Mesenchymal stem cell (in vitro differentiated cells and primary cell): ENCODE data around the gene USP43.

ENCODE experiments used
- DNase-seq: peaks from one replicate; pipeline ENCODE4 v3.0.0-alpha.2; 2013
- H2AFZ ChIP-seq: one replicate; pipeline ENCODE4 v1.6.1; 2013; ENCODE audit warnings: low read depth, mild to moderate bottlenecking, control low read depth, inconsistent platforms, low read length, moderate library complexity
- H2AK5ac ChIP-seq: 2 replicates; pipeline ENCODE4 v1.6.1; 2013; ENCODE audit warnings: low read length, moderate library complexity, mild to moderate bottlenecking, inconsistent platforms; ENCODE audit not compliant: severe bottlenecking
- H2BK120ac ChIP-seq: one replicate; pipeline ENCODE4 v1.6.1; 2013; ENCODE audit warnings: low read depth, mild to moderate bottlenecking, inconsistent platforms, low read length, moderate library complexity
- H2BK12ac ChIP-seq, 2 experiments: one replicate each; pipeline ENCODE4 v1.6.1; 2013; ENCODE audit warnings: inconsistent platforms in 2 of 2, low read length in 2 of 2, mild to moderate bottlenecking in 2 of 2, moderate library complexity in 2 of 2, control low read depth in 1 of 2
- H2BK15ac ChIP-seq: one replicate; pipeline ENCODE4 v1.6.1; 2013; ENCODE audit warnings: mild to moderate bottlenecking, low read depth, inconsistent platforms; ENCODE audit not compliant: poor library complexity, severe bottlenecking
- H2BK5ac ChIP-seq: 2 replicates; pipeline ENCODE4 v1.6.1; 2013; ENCODE audit warnings: low read depth, mild to moderate bottlenecking, low read length, control low read depth, inconsistent platforms; ENCODE audit not compliant: poor library complexity, severe bottlenecking
- H3K14ac ChIP-seq, 2 experiments: one replicate each; pipeline ENCODE4 v1.6.1; 2013; ENCODE audit warnings: inconsistent platforms in 2 of 2, low read length in 2 of 2, control low read depth in 1 of 2, mild to moderate bottlenecking in 1 of 2, moderate library complexity in 1 of 2
- H3K18ac ChIP-seq, 2 experiments: one replicate each; pipeline ENCODE4 v1.6.1; 2013; ENCODE audit warnings: inconsistent platforms in 2 of 2, low read length in 2 of 2, control low read depth in 1 of 2, low read depth in 1 of 2, mild to moderate bottlenecking in 1 of 2
- H3K23ac ChIP-seq, 2 experiments: one replicate each; pipeline ENCODE4 v1.6.1; 2013; ENCODE audit warnings: inconsistent platforms in 2 of 2, low read length in 2 of 2, mild to moderate bottlenecking in 2 of 2, moderate library complexity in 2 of 2, control low read depth in 1 of 2
- H3K27ac ChIP-seq: 2 replicates; pipeline ENCODE4 v1.5.1; 2013; ENCODE audit warnings: mild to moderate bottlenecking, moderate library complexity, low read length, control low read depth, inconsistent platforms; ENCODE audit not compliant: poor library complexity, severe bottlenecking
- H3K27me3 ChIP-seq, 2 experiments: 2 replicates each; pipeline versions ENCODE4 v1.6.1 to v1.7.0; 2013; ENCODE audit warnings: low read length in 2 of 2, mild to moderate bottlenecking in 2 of 2, moderate library complexity in 2 of 2, control low read depth in 1 of 2, inconsistent platforms in 1 of 2; ENCODE audit not compliant: control insufficient read depth in 1 of 2, insufficient read depth in 1 of 2
- H3K36me3 ChIP-seq, 2 experiments: 2 replicates each; pipeline versions ENCODE4 v1.6.1 to v1.7.0; 2013; ENCODE audit warnings: low read length in 2 of 2, control low read depth in 1 of 2, inconsistent platforms in 1 of 2, low read depth in 1 of 2, mild to moderate bottlenecking in 1 of 2; ENCODE audit not compliant: insufficient read depth in 2 of 2, control insufficient read depth in 1 of 2
- H3K4ac ChIP-seq, 2 experiments: one replicate each; pipeline ENCODE4 v1.6.1; 2013; ENCODE audit warnings: inconsistent platforms in 2 of 2, low read length in 2 of 2, mild to moderate bottlenecking in 2 of 2, moderate library complexity in 2 of 2, control low read depth in 1 of 2, low read depth in 1 of 2
- H3K4me1 ChIP-seq: 2 replicates; pipeline ENCODE4 v1.6.1; 2013; ENCODE audit warnings: low read depth, low read length, control low read depth; ENCODE audit not compliant: control insufficient read depth, insufficient read depth
- H3K4me2 ChIP-seq: 2 replicates; pipeline ENCODE4 v1.6.1; 2013; ENCODE audit warnings: low read length, mild to moderate bottlenecking, inconsistent platforms; ENCODE audit not compliant: poor library complexity, severe bottlenecking
- H3K4me3 ChIP-seq, 2 experiments: 2 replicates each; pipeline versions ENCODE4 v1.5.1 to v1.7.0; 2013; ENCODE audit warnings: low read length in 2 of 2, mild to moderate bottlenecking in 2 of 2, control low read depth in 1 of 2, low read depth in 1 of 2; ENCODE audit not compliant: insufficient read depth in 1 of 2
- H3K79me1 ChIP-seq: replicated peaks from 2 replicates; pipeline ENCODE4 v1.6.1; 2013; ENCODE audit warnings: mild to moderate bottlenecking, control low read depth, low read length, inconsistent platforms; ENCODE audit not compliant: poor library complexity, severe bottlenecking
- H3K9ac ChIP-seq: 2 replicates; pipeline ENCODE4 v1.7.0; 2013; ENCODE audit warnings: mild to moderate bottlenecking, low read length, moderate library complexity
- H3K9me3 ChIP-seq: 2 replicates; pipeline ENCODE4 v1.7.0; 2013; ENCODE audit warnings: mild to moderate bottlenecking, low read length; ENCODE audit not compliant: control insufficient read depth
- H4K8ac ChIP-seq: one replicate; pipeline ENCODE4 v1.6.1; 2013; ENCODE audit warnings: inconsistent platforms, mild to moderate bottlenecking, low read length, moderate library complexity
- H4K91ac ChIP-seq: one replicate; pipeline ENCODE4 v1.6.1; 2013; ENCODE audit warnings: mild to moderate bottlenecking, low read length, inconsistent platforms
- WGBS: methylation state at CpG from one replicate; pipeline ENCODE4 v1.1.7; 2013; ENCODE audit warnings: mixed read lengths; 5-methylcytosine and 5-hydroxymethylcytosine counted together

USP43 gene

DNA sequence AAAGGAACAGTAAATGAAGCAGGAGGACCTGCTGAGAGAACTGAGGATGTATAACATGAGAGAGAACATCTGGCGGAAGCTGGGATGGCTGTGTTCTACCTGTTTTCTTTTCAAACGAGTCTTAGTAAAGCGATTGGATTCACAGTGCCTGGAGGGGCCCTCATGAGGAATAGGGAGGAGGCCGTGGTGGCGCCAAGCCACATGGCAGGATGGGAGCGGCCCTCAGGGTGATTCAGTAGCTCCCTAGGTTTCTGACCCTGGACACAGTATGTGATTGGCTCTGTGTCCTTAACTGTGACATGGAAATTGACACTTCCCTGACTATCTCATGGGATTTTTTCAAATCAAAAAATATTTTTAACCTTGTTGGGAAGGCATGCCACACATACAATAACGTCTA lies 32.1 kb downstream of the USP43 start:
- no peak overlapping the region for H2BK12ac ChIP-seq
- peaks cover 5% of the 10 kb centered on the region for H3K4me1 ChIP-seq
- peak overlapping the region; percentile 20 for H2BK5ac ChIP-seq
- H2BK15ac ChIP-seq = no peak overlapping the region
- 83% methylated on average over 7 of the region's 7 CpGs for WGBS
- H3K18ac ChIP-seq = no peak overlapping the region
- H2BK120ac ChIP-seq = no peak overlapping the region
- H3K14ac ChIP-seq = no peak overlapping the region
- no peak overlapping the region for H2AFZ ChIP-seq
- no peak overlapping the region for H3K4me3 ChIP-seq
- DNase-seq = no peak
- H4K91ac ChIP-seq = no peak overlapping the region
- peaks cover 0 to 14% of the 10 kb centered on the region in 2 experiments for H3K36me3 ChIP-seq
- no peaks in the 10 kb centered on the region for H3K27me3 ChIP-seq
- H3K27ac ChIP-seq = peak overlapping the region; percentile 46
- H3K9me3 ChIP-seq = peaks cover 12% of the 10 kb centered on the region
- H3K79me1 ChIP-seq = peaks cover 5% of the 10 kb centered on the region
- no peak overlapping the region for H3K4me2 ChIP-seq
- H4K8ac ChIP-seq = no peak overlapping the region
- no peak overlapping the region for H3K9ac ChIP-seq
- H3K23ac ChIP-seq = no peak overlapping the region
- no peak overlapping the region for H3K4ac ChIP-seq
- H2AK5ac ChIP-seq = peak overlapping the region; percentile 36

DNA sequence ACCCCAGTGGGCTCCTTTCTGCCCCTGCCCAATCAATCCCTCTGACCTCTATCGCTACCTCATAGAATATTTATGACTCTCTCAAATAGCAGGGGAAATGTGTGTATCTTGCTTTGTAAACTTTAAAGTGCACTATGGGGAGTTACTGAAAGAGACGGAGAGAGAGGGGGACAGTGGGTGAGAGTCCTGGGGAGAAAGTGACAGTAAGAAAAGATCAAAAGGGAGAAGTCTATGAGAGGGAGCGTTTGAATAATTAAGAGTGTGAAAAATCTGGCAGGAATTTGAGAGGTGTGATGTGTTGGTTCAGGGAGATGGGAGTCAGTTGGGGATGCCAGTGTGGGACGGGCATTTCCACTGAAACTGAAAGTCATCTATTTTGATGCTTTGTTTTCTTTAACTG lies 32.6 kb downstream of the USP43 start:
- peaks cover 0 to 18% of the 10 kb centered on the region in 2 experiments for H3K36me3 ChIP-seq
- H4K91ac ChIP-seq = no peak overlapping the region
- WGBS = 69% methylated on average over 3 of the region's 4 CpGs
- H3K4me2 ChIP-seq = no peak overlapping the region
- H2BK5ac ChIP-seq = no peak overlapping the region
- peaks cover 5% of the 10 kb centered on the region for H3K4me1 ChIP-seq
- DNase-seq = no peak
- H2BK120ac ChIP-seq = no peak overlapping the region
- no peak overlapping the region for H2BK12ac ChIP-seq
- H3K23ac ChIP-seq = no peak overlapping the region
- H4K8ac ChIP-seq = no peak overlapping the region
- H2BK15ac ChIP-seq = no peak overlapping the region
- no peak overlapping the region for H2AFZ ChIP-seq
- no peaks in the 10 kb centered on the region for H3K27me3 ChIP-seq
- H3K4me3 ChIP-seq = no peak overlapping the region
- H2AK5ac ChIP-seq = no peak overlapping the region
- H3K14ac ChIP-seq = no peak overlapping the region
- H3K79me1 ChIP-seq = peaks cover 5% of the 10 kb centered on the region
- H3K18ac ChIP-seq = no peak overlapping the region
- H3K9ac ChIP-seq = no peak overlapping the region
- H3K9me3 ChIP-seq = peaks cover 12% of the 10 kb centered on the region
- H3K4ac ChIP-seq = no peak overlapping the region
- no peak overlapping the region for H3K27ac ChIP-seq

DNA sequence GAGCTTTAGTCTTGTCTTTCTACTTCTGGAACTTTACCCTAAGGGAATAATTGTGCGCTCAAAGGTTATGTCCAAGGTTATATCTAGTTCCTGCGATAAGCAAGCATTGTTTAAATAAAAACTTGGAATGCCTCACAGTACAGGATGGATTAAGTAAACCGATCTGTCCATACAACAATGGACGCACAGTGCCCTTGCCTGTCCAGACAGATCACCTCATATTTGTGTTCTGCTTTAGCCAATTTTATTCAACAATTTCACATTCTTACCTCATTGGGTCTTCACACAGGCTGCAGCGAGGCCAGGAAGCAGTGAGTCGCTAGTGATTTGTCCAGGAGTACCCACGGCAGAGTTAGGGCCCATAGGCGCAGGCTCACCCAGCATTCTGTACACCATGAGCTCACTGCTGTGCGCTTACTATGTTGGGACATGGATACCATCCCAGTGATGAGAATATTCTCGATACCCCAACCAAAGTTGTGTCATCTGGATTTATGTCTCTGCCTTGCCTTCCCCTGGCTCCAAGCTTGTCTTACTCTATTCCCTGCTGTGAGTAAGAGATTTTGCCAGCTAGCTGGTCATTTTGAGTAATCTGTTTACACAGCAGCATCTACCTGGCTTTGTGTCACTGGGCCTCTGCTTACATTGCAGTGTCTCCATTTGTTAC lies 39.8 kb downstream of the USP43 start:
- DNase-seq = no peak
- Histone ChIP-seq H3K27me3 (no peaks in the 10 kb centered on the region), H2BK15ac (no peak overlapping the region), H2BK5ac (no peak overlapping the region), H3K9ac (no peak overlapping the region), H2BK12ac (no peak overlapping the region), H3K18ac (no peak overlapping the region), H3K4ac (no peak overlapping the region), H3K9me3 (peaks cover 6% of the 10 kb centered on the region), H2AFZ (no peak overlapping the region), H3K4me1 (no peaks in the 10 kb centered on the region), H4K91ac (no peak overlapping the region), H3K14ac (no peak overlapping the region), H3K4me3 (no peak overlapping the region), H2AK5ac (no peak overlapping the region), H3K36me3 (peaks cover 0 to 36% of the 10 kb centered on the region in 2 experiments), H3K23ac (no peak overlapping the region), H3K4me2 (no peak overlapping the region), H3K27ac (no peak overlapping the region), H3K79me1 (no peaks in the 10 kb centered on the region), H4K8ac (no peak overlapping the region), H2BK120ac (no peak overlapping the region)
- WGBS = 90% methylated on average over 10 of the region's 10 CpGs

DNA sequence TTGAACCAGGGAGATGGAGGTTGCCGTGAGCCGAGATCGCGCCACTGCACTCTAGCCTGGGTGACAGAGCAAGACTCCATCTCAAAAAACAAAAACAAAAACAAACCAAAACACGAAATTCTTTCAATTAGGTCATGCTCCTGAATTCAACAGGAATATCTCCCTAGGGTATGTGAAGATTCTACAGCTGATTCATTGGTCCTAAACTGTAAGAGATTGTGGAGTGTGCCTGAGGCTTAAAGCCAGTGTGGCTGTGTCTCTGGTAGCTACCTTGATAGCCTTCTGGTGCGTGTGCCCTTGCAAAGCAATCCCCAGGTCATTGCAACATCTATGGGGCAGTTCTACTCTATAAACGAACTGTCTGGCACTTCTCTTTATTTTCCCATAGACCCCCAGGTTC lies 48.4 kb downstream of the USP43 start:
- Histone ChIP-seq H3K4me2 (no peak overlapping the region), H3K14ac (no peak overlapping the region), H3K27ac (no peak overlapping the region), H3K23ac (no peak overlapping the region), H3K36me3 (peaks cover 0 to 25% of the 10 kb centered on the region in 2 experiments), H3K4me1 (no peaks in the 10 kb centered on the region), H2BK15ac (no peak overlapping the region), H3K4me3 (no peak overlapping the region), H2BK12ac (no peak overlapping the region), H2BK5ac (no peak overlapping the region), H3K18ac (no peak overlapping the region), H3K9ac (no peak overlapping the region), H3K79me1 (no peaks in the 10 kb centered on the region), H3K9me3 (no peaks in the 10 kb centered on the region), H3K27me3 (no peaks in the 10 kb centered on the region), H2AFZ (no peak overlapping the region), H4K91ac (no peak overlapping the region), H2AK5ac (no peak overlapping the region), H3K4ac (no peak overlapping the region), H2BK120ac (no peak overlapping the region), H4K8ac (no peak overlapping the region)
- 87% methylated on average over 3 of the region's 7 CpGs for WGBS
- no peak for DNase-seq
